WERI-Rb-1 (cell line): ENCODE measurements around the gene AGBL1.
A peak's percentile ranks its signal among the peaks of the same experiment; 100 is the strongest.

ENCODE experiments used
- DNase-seq: peaks from one replicate; pipeline ENCODE4 v3.0.0-alpha.2; 2020
- H3K27ac ChIP-seq: fragments of 250-450 bp; sonication (Bioruptor Pico); 2 replicates; pipeline ENCODE4 v1.5.1; 2020; ENCODE audit warnings: mild to moderate bottlenecking, moderate library complexity
- H3K27me3 ChIP-seq: fragments of 250-450 bp; sonication (Bioruptor Pico); 2 replicates; pipeline ENCODE4 v1.5.1; 2021; ENCODE audit warnings: mild to moderate bottlenecking, low read depth, moderate library complexity; ENCODE audit not compliant: insufficient read depth, severe bottlenecking
- H3K36me3 ChIP-seq: fragments of 250-450 bp; sonication (Bioruptor Pico); 2 replicates; pipeline ENCODE4 v1.5.1; 2020; ENCODE audit warnings: mild to moderate bottlenecking, moderate library complexity
- H3K4me3 ChIP-seq: 2 replicates; pipeline ENCODE4 v1.5.1; 2011; ENCODE audit warnings: low read depth, mild to moderate bottlenecking, control low read depth, low read length
- H3K9me3 ChIP-seq: fragments of 250-450 bp; sonication (Bioruptor Pico); 2 replicates; pipeline ENCODE4 v1.5.1; 2021; ENCODE audit warnings: mild to moderate bottlenecking, moderate library complexity; ENCODE audit not compliant: severe bottlenecking
- CTCF ChIP-seq: IDR thresholded peaks from 2 replicates; pipeline ENCODE4 v1.5.1; 2011; ENCODE audit warnings: low read depth, mild to moderate bottlenecking, control low read depth, inconsistent platforms, low read length

The AGBL1 gene

GRCh38 chr15:86165265-86166211 is 85.9 kb downstream of the AGBL1 start:
- DNase-seq: no peak

GRCh38 chr15:86167841-86168240 is 88.2 kb downstream of the AGBL1 start:
- Histone ChIP-seq H3K4me3 (no peak overlapping the region), H3K27ac (no peak overlapping the region), H3K9me3 (no peaks in the 10 kb centered on the region), H3K27me3 (no peaks in the 10 kb centered on the region), H3K36me3 (no peaks in the 10 kb centered on the region)
- no peak for DNase-seq
- TF ChIP-seq CTCF: no peak

More at GRCh38 chr15:86165265-86166211, 85.9 kb downstream of the AGBL1 start:
- Histone ChIP-seq H3K27me3 (no peaks in the 10 kb centered on the region), H3K27ac (no peak overlapping the region), H3K36me3 (no peaks in the 10 kb centered on the region), H3K4me3 (no peak overlapping the region), H3K9me3 (no peaks in the 10 kb centered on the region)
- no peak for TF ChIP-seq CTCF

GRCh38 chr15:86178845-86179244 is 99.2 kb downstream of the AGBL1 start:
- no peak overlapping the region for H3K4me3 ChIP-seq
- no peak overlapping the region for H3K27ac ChIP-seq
- DNase-seq: peak; percentile 54
- peak; percentile 55; the same call in 1 of the 2 replicates for TF ChIP-seq CTCF
- H3K27me3 ChIP-seq: no peaks in the 10 kb centered on the region
- H3K9me3 ChIP-seq: peaks cover 5% of the 10 kb centered on the region
- H3K36me3 ChIP-seq: no peaks in the 10 kb centered on the region

- Histone ChIP-seq H3K36me3 (no peaks in the 10 kb centered on the region), H3K27me3 (no peaks in the 10 kb centered on the region), H3K4me3 (no peak overlapping the region), H3K9me3 (peaks cover 2% of the 10 kb centered on the region), H3K27ac (peak overlapping the region; percentile 46)
- TF ChIP-seq CTCF: no peak
- peak; percentile 74 for DNase-seq
Observed at GRCh38 chr15:86183596-86184491, 104.2 kb downstream of the AGBL1 start.

- TF ChIP-seq CTCF: no peak
- Histone ChIP-seq H3K27me3 (no peaks in the 10 kb centered on the region), H3K4me3 (no peak overlapping the region), H3K9me3 (no peaks in the 10 kb centered on the region), H3K36me3 (no peaks in the 10 kb centered on the region), H3K27ac (no peak overlapping the region)
- no peak for DNase-seq
Observed at GRCh38 chr15:86193716-86194380, 114.2 kb downstream of the AGBL1 start.
